ENCODE results near the gene IL17D. TPM values are rescaled to one million over a fixed set of nuclear protein-coding genes. Genes with fewer than 3 reads are reported as not detected.

IL17D gene
- total and polyA plus RNA-seq, 2 donors (not counting 1 experiment from before 2014, with no cell fraction given): 0.09 TPM; not detected in 1

DNA sequence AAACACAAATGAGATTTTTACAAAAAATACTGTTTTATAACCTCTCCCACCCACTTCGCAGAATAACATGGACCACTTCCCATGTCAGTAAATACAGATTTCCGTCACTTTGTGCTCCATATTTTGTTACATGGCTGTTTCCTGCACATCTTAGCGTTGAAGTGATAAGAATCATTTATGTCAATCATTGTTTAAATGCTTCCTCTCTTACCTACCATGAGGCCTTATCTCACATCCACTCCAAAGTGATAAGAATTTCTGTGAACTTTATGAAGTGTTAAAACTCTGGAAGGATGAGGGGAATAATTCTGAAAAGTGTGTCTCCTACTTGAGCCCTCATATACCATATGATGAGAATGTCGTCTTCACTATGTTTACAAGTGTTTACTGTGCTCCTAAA, 36.6 kb upstream of the IL17D start:
- no peak overlapping the region for H3K4me3 Mint-ChIP-seq
- Histone ChIP-seq H2AFZ (ENCODE audit: insufficient read depth, low read depth, low read length, poor library complexity, severe bottlenecking) (no peak overlapping the region), H3K27me3 (replicated peaks in 1 of 4; ENCODE audit: control extremely low read depth in 1 of 4, control insufficient read depth in 3 of 4, insufficient read depth in 4 of 4, low read length in 3 of 4) (no peaks in the 10 kb centered on the region), H3K4me2 (replicated peaks; ENCODE audit: low read depth, low read length, poor library complexity, severe bottlenecking) (no peak overlapping the region), H3K9ac (ENCODE audit: low read length) (no peak overlapping the region), H4K20me1 (ENCODE audit: control insufficient read depth, insufficient read depth, low read length, poor library complexity, severe bottlenecking) (no peaks in the 10 kb centered on the region), H3K79me2 (ENCODE audit: control insufficient read depth, insufficient read depth, low read length) (no peaks in the 10 kb centered on the region), H3K4me3 (ENCODE audit: control extremely low read depth in 1 of 5, extremely low read depth in 1 of 5, insufficient read depth in 1 of 5, low read depth in 2 of 5, low read length in 4 of 5) (no peak overlapping the region), H3K4me1 (ENCODE audit: control insufficient read depth in 2 of 2, insufficient read depth in 2 of 2, low read length in 2 of 2) (no peaks in the 10 kb centered on the region), H3K27ac (ENCODE audit: low read length in 2 of 2) (no peak overlapping the region), H3K36me3 (replicated peaks in 1 of 2; ENCODE audit: control extremely low read depth in 1 of 2, control insufficient read depth in 1 of 2, extremely low read depth in 1 of 2, insufficient read depth in 2 of 2, low read length in 1 of 2) (peaks cover 0 to 2% of the 10 kb centered on the region in 2 experiments), H3K9me3 (ENCODE audit: control extremely low read depth in 1 of 3, control insufficient read depth in 2 of 3, insufficient read depth in 1 of 3, low read length in 2 of 3) (no peaks in the 10 kb centered on the region)
- 80% methylated on average over 1 of the region's 4 CpGs for WGBS (ENCODE audit: insufficient coverage)
- POLR2A ChIA-PET: no interaction called here
- no peak overlapping the region for H3K27ac Mint-ChIP-seq
- ATAC-seq (ENCODE audit: low read depth): no peak
- no peaks in the 10 kb centered on the region for H3K27me3 Mint-ChIP-seq
- intact Hi-C loops (cut with micrococcal nuclease): no loop called here
- CTCF ChIA-PET: no interaction called here
- no peaks in the 10 kb centered on the region for H3K9me3 Mint-ChIP-seq (ENCODE audit: insufficient read depth)
- no peak for DNase-seq
- no peaks in the 10 kb centered on the region for H3K4me1 Mint-ChIP-seq
- TF ChIP-seq, protein P1, sequence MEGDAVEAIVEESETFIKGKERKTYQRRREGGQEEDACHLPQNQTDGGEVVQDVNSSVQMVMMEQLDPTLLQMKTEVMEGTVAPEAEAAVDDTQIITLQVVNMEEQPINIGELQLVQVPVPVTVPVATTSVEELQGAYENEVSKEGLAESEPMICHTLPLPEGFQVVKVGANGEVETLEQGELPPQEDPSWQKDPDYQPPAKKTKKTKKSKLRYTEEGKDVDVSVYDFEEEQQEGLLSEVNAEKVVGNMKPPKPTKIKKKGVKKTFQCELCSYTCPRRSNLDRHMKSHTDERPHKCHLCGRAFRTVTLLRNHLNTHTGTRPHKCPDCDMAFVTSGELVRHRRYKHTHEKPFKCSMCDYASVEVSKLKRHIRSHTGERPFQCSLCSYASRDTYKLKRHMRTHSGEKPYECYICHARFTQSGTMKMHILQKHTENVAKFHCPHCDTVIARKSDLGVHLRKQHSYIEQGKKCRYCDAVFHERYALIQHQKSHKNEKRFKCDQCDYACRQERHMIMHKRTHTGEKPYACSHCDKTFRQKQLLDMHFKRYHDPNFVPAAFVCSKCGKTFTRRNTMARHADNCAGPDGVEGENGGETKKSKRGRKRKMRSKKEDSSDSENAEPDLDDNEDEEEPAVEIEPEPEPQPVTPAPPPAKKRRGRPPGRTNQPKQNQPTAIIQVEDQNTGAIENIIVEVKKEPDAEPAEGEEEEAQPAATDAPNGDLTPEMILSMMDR (IDR thresholded peaks at IDR 0.05): no peak
- no peak for TF ChIP-seq EZH2 (IDR thresholded peaks at IDR 0.05; ENCODE audit: borderline replicate concordance, insufficient read depth, low read depth, low read length, poor library complexity, severe bottlenecking)

DNA sequence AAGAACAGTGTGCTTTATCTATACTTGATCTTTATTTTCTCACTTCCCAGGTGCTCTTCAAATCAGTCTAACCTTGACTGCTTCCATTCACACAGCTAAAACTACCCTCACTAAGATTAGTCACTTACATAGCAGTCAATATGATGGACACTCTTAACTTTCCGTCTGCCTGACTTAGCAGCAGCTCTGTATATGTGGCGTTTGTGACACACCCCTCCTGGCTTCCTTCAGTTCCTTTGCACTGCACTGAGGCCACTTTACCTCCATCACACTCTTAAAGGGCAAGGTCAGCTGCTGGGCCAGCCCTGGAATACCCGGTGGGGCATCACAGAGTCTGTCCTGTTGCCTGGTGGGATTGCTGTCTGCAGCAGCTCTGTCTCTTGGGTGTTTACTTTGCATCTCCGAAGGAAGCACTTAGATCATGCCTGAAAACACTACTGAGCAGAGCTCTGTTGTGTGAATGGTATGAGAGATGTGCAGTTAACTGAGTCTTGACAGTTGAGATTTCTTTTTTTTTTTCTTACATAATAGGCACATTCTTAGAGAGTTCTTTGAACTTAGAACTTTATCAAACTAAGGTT, 35.6 kb upstream of the IL17D start:
- ChIA-PET POLR2A (no interaction called here), CTCF (no interaction called here)
- WGBS (ENCODE audit: insufficient coverage): 73% methylated on average over 3 of the region's 4 CpGs
- Histone ChIP-seq H2AFZ (ENCODE audit: insufficient read depth, low read depth, low read length, poor library complexity, severe bottlenecking) (no peak overlapping the region), H4K20me1 (ENCODE audit: control insufficient read depth, insufficient read depth, low read length, poor library complexity, severe bottlenecking) (no peaks in the 10 kb centered on the region), H3K9ac (ENCODE audit: low read length) (no peak overlapping the region), H3K36me3 (replicated peaks in 1 of 2; ENCODE audit: control extremely low read depth in 1 of 2, control insufficient read depth in 1 of 2, extremely low read depth in 1 of 2, insufficient read depth in 2 of 2, low read length in 1 of 2) (peaks cover 2% of the 10 kb centered on the region in 2 experiments), H3K79me2 (ENCODE audit: control insufficient read depth, insufficient read depth, low read length) (no peaks in the 10 kb centered on the region), H3K4me2 (replicated peaks; ENCODE audit: low read depth, low read length, poor library complexity, severe bottlenecking) (no peak overlapping the region), H3K4me1 (ENCODE audit: control insufficient read depth in 2 of 2, insufficient read depth in 2 of 2, low read length in 2 of 2) (no peaks in the 10 kb centered on the region), H3K4me3 (ENCODE audit: control extremely low read depth in 1 of 5, extremely low read depth in 1 of 5, insufficient read depth in 1 of 5, low read depth in 2 of 5, low read length in 4 of 5) (no peak overlapping the region), H3K27ac (ENCODE audit: low read length in 2 of 2) (no peak overlapping the region), H3K9me3 (ENCODE audit: control extremely low read depth in 1 of 3, control insufficient read depth in 2 of 3, insufficient read depth in 1 of 3, low read length in 2 of 3) (no peaks in the 10 kb centered on the region), H3K27me3 (replicated peaks in 1 of 4; ENCODE audit: control extremely low read depth in 1 of 4, control insufficient read depth in 3 of 4, insufficient read depth in 4 of 4, low read length in 3 of 4) (no peaks in the 10 kb centered on the region)
- H3K9me3 Mint-ChIP-seq (ENCODE audit: insufficient read depth): no peaks in the 10 kb centered on the region
- no peak overlapping the region for H3K27ac Mint-ChIP-seq
- no peak overlapping the region for H3K4me3 Mint-ChIP-seq
- H3K4me1 Mint-ChIP-seq: no peaks in the 10 kb centered on the region
- TF ChIP-seq, protein P1 (IDR thresholded peaks at IDR 0.05): no peak
- no peak for TF ChIP-seq EZH2 (IDR thresholded peaks at IDR 0.05; ENCODE audit: borderline replicate concordance, insufficient read depth, low read depth, low read length, poor library complexity, severe bottlenecking)
- intact Hi-C loops (cut with micrococcal nuclease): no loop called here
- no peaks in the 10 kb centered on the region for H3K27me3 Mint-ChIP-seq
- DNase-seq: no peak
- no peak for ATAC-seq (ENCODE audit: low read depth)
